OCI-LY3 (cell line): ENCODE data around the gene SRGAP2B.
"Not testable (repeated sequence)": the region's sequence is repeated elsewhere in the genome, so short reads cannot be mapped to it uniquely, and the experiment has no call there.

Experiments used
- EZH2phosphoT487 ChIP-seq: fragments of 200-600 bp; shearing (Covaris generic); IDR thresholded peaks from 2 replicates; pipeline ENCODE4 v1.6.1; 2018; ENCODE audit warnings: antibody characterized with exemption, mixed run types, low read depth
- TF ChIP-seq, protein P1 (sequence below): fragments of 200-600, 300-600 bp; sonication (generic); IDR thresholded peaks from 2 replicates; pipeline ENCODE4 v1.5.1; 2014; ENCODE audit warnings: antibody characterized with exemption, low read length, low read depth

DNA sequence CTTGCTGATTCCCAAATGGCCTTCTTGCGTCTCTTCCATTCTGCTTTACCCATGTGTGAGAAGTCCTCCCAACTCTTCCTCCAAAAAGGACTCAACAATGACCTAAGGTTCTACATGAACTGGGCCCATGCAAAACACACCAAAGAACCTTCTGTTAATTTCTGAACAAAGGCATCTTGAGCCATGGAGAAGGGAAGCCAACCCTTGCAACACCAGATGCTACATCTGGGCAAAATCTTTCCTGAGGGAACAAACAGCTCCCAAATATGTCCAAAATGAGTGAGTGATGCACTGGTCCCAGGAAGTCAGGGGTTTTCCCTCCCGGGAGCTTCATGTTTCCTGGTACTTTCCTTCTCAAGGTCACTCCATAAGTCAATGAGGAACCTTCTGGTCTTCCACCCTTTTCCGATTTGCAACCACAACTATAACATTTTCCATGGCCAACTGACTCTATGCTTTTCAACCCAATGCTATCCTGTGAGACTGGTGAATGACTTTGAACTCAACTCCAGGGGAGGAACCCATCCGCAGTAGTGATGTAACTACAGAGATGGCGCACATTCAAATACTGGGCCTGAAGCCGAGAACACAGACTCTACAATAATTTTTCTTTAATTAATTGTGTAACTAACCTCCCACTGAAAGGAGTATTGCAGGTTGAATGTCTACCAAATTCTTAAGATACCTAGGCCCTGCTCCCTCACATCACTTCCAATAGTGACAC, 112.2 kb downstream of the SRGAP2B start:
- TF ChIP-seq, protein P1, sequence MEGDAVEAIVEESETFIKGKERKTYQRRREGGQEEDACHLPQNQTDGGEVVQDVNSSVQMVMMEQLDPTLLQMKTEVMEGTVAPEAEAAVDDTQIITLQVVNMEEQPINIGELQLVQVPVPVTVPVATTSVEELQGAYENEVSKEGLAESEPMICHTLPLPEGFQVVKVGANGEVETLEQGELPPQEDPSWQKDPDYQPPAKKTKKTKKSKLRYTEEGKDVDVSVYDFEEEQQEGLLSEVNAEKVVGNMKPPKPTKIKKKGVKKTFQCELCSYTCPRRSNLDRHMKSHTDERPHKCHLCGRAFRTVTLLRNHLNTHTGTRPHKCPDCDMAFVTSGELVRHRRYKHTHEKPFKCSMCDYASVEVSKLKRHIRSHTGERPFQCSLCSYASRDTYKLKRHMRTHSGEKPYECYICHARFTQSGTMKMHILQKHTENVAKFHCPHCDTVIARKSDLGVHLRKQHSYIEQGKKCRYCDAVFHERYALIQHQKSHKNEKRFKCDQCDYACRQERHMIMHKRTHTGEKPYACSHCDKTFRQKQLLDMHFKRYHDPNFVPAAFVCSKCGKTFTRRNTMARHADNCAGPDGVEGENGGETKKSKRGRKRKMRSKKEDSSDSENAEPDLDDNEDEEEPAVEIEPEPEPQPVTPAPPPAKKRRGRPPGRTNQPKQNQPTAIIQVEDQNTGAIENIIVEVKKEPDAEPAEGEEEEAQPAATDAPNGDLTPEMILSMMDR: not testable (repeated sequence)
- not testable (repeated sequence) for TF ChIP-seq EZH2phosphoT487
